ENCODE data around the gene RAB3C. TPM values are rescaled to one million over a fixed set of nuclear protein-coding genes. Genes with fewer than 3 reads are reported as not detected.

RAB3C gene
- total and polyA plus RNA-seq, 9 donors: 0.07 to 0.69 (median 0.21) TPM

- no peak for DNase-seq
- H3K4me3 ChIP-seq (ENCODE audit: low read length): no peak overlapping the region
- no peak overlapping the region for H3K27ac ChIP-seq (ENCODE audit: low read length)
- H3K27me3 ChIP-seq (ENCODE audit: control insufficient read depth, insufficient read depth, low read length): no peaks in the 10 kb centered on the region
- H3K4me1 ChIP-seq (ENCODE audit: control insufficient read depth, insufficient read depth, low read length): no peaks in the 10 kb centered on the region
- H3K9me3 ChIP-seq (replicated peaks; ENCODE audit: control insufficient read depth, low read depth, low read length): no peaks in the 10 kb centered on the region
- H3K36me3 ChIP-seq (ENCODE audit: control insufficient read depth, insufficient read depth, low read length): no peaks in the 10 kb centered on the region
- WGBS (ENCODE audit: insufficient coverage): 87% methylated on average over 5 of the region's 11 CpGs
Measured at GRCh38 chr5:58901271-58901670, 318.4 kb downstream of the RAB3C start.

- H3K36me3 ChIP-seq (ENCODE audit: control insufficient read depth, insufficient read depth, low read length): no peaks in the 10 kb centered on the region
- H3K27ac ChIP-seq (ENCODE audit: low read length): no peak overlapping the region
- H3K9me3 ChIP-seq (replicated peaks; ENCODE audit: control insufficient read depth, low read depth, low read length): no peaks in the 10 kb centered on the region
- H3K4me1 ChIP-seq (ENCODE audit: control insufficient read depth, insufficient read depth, low read length): no peaks in the 10 kb centered on the region
- no peak for DNase-seq
- H3K4me3 ChIP-seq (ENCODE audit: low read length): no peak overlapping the region
- no peaks in the 10 kb centered on the region for H3K27me3 ChIP-seq (ENCODE audit: control insufficient read depth, insufficient read depth, low read length)
Measured at GRCh38 chr5:58902305-58902704, 319.4 kb downstream of the RAB3C start.

GRCh38 chr5:58902765-58903164, 319.9 kb downstream of the RAB3C start:
- H3K27me3 ChIP-seq (ENCODE audit: control insufficient read depth, insufficient read depth, low read length): no peaks in the 10 kb centered on the region
- WGBS (ENCODE audit: insufficient coverage): no CpG with 5 or more reads among the region's 2 CpGs
- no peak overlapping the region for H3K4me3 ChIP-seq (ENCODE audit: low read length)
- no peaks in the 10 kb centered on the region for H3K4me1 ChIP-seq (ENCODE audit: control insufficient read depth, insufficient read depth, low read length)
- no peak for DNase-seq
- no peak overlapping the region for H3K27ac ChIP-seq (ENCODE audit: low read length)
- H3K36me3 ChIP-seq (ENCODE audit: control insufficient read depth, insufficient read depth, low read length): no peaks in the 10 kb centered on the region
- H3K9me3 ChIP-seq (replicated peaks; ENCODE audit: control insufficient read depth, low read depth, low read length): no peaks in the 10 kb centered on the region

- H3K4me1 ChIP-seq (ENCODE audit: control insufficient read depth, insufficient read depth, low read length): no peaks in the 10 kb centered on the region
- H3K36me3 ChIP-seq (ENCODE audit: control insufficient read depth, insufficient read depth, low read length): no peaks in the 10 kb centered on the region
- H3K27ac ChIP-seq (ENCODE audit: low read length): no peak overlapping the region
- WGBS (ENCODE audit: insufficient coverage): 67% methylated on average over 4 of the region's 4 CpGs
- DNase-seq: no peak
- H3K27me3 ChIP-seq (ENCODE audit: control insufficient read depth, insufficient read depth, low read length): no peaks in the 10 kb centered on the region
- no peaks in the 10 kb centered on the region for H3K9me3 ChIP-seq (replicated peaks; ENCODE audit: control insufficient read depth, low read depth, low read length)
- H3K4me3 ChIP-seq (ENCODE audit: low read length): no peak overlapping the region
Measured at GRCh38 chr5:58904737-58905136, 321.9 kb downstream of the RAB3C start.

GRCh38 chr5:58905944-58906343, 323.1 kb downstream of the RAB3C start:
- Histone ChIP-seq H3K27me3 (ENCODE audit: control insufficient read depth, insufficient read depth, low read length) (no peaks in the 10 kb centered on the region), H3K4me3 (ENCODE audit: low read length) (no peak overlapping the region), H3K9me3 (replicated peaks; ENCODE audit: control insufficient read depth, low read depth, low read length) (no peaks in the 10 kb centered on the region), H3K4me1 (ENCODE audit: control insufficient read depth, insufficient read depth, low read length) (no peaks in the 10 kb centered on the region), H3K27ac (ENCODE audit: low read length) (no peak overlapping the region), H3K36me3 (ENCODE audit: control insufficient read depth, insufficient read depth, low read length) (no peaks in the 10 kb centered on the region)
- DNase-seq: no peak

Other genes with a start within 250 kb of the RAB3C start
- 103 TPM for gene PLK2, start 123.0 kb upstream of the RAB3C start, total RNA-seq
- gene PLK2, start 123.0 kb upstream of the RAB3C start, polyA plus RNA-seq (ENCODE audit: insufficient read depth in 1 of 8, insufficient read length in 8 of 8, low replicate concordance in 1 of 8): 100 to 1,000 TPM in 1 of 8 donors, 10 to 100 TPM in 7; 66.9 to 101 (median 81.2) TPM
- gene GAPT, start 91.6 kb upstream of the RAB3C start, total RNA-seq: 0.44 TPM
- under 1 TPM; 0.51 to 0.96 (median 0.78) TPM for gene GAPT, start 91.6 kb upstream of the RAB3C start, polyA plus RNA-seq (ENCODE audit: insufficient read depth in 1 of 8, insufficient read length in 8 of 8, low replicate concordance in 1 of 8)

All from muscle of leg (tissue), 11 donors.